DOHH2 (cell line): ENCODE results near the gene HJV.

Experiments
- H3F3A ChIP-seq: fragments of 200-600 bp; sonication (generic), shearing (Covaris generic); 2 replicates; pipeline ENCODE4 v1.6.0; 2016; ENCODE audit warnings: antibody characterized with exemption, mild to moderate bottlenecking; ENCODE audit not compliant: control insufficient read depth, insufficient read depth
- H3K27ac ChIP-seq: fragments of 200-600 bp; sonication (generic); 2 replicates; pipeline ENCODE4 v1.5.1; 2014; ENCODE audit warnings: low read depth, mild to moderate bottlenecking, low read length, moderate library complexity
- H3K27me3 ChIP-seq: fragments of 200-600 bp; sonication (generic); 2 replicates; pipeline ENCODE4 v1.6.1; 2014; ENCODE audit warnings: mild to moderate bottlenecking, low read length, mixed read lengths; ENCODE audit not compliant: control insufficient read depth
- H3K36me3 ChIP-seq: fragments of 200-600 bp; sonication (generic); 2 replicates; pipeline ENCODE4 v1.6.1; 2014; ENCODE audit warnings: mild to moderate bottlenecking, low read length, moderate library complexity, mixed read lengths; ENCODE audit not compliant: control insufficient read depth
- H3K4me1 ChIP-seq: fragments of 200-600 bp; sonication (generic); 2 replicates; pipeline ENCODE4 v1.6.1; 2014; ENCODE audit warnings: mild to moderate bottlenecking, low read length, mixed read lengths; ENCODE audit not compliant: control insufficient read depth
- H3K4me2 ChIP-seq: fragments of 200-600 bp; sonication (generic); 2 replicates; pipeline ENCODE4 v1.6.0; 2014; ENCODE audit warnings: mild to moderate bottlenecking, low read length, moderate library complexity
- H3K4me3 ChIP-seq: fragments of 200-600 bp; sonication (generic); 2 replicates; pipeline ENCODE4 v1.5.1; 2014; ENCODE audit warnings: mild to moderate bottlenecking, low read length, mixed read lengths
- H3K79me2 ChIP-seq: fragments of 200-600 bp; sonication (generic); 2 replicates; pipeline ENCODE4 v1.6.1; 2014; ENCODE audit warnings: mild to moderate bottlenecking, low read length, mixed read lengths; ENCODE audit not compliant: control insufficient read depth
- H3K9me2 ChIP-seq: fragments of 200-600 bp; sonication (generic); replicated peaks from 2 replicates; pipeline ENCODE4 v1.6.1; 2014; ENCODE audit warnings: mild to moderate bottlenecking, low read length, mixed read lengths; ENCODE audit not compliant: control insufficient read depth
- H3K9me3 ChIP-seq: fragments of 200-600 bp; sonication (generic); 2 replicates; pipeline ENCODE4 v1.6.1; 2014; ENCODE audit warnings: antibody characterized with exemption, low read length, mixed read lengths; ENCODE audit not compliant: control insufficient read depth, insufficient read depth
- H4K20me1 ChIP-seq: fragments of 200-600 bp; sonication (generic); 2 replicates; pipeline ENCODE4 v1.6.0; 2014; ENCODE audit warnings: low read depth, mild to moderate bottlenecking, antibody characterized with exemption, low read length, moderate library complexity; ENCODE audit not compliant: control insufficient read depth, insufficient read depth
- CTCF ChIP-seq: fragments of 200-600 bp; sonication (generic); IDR thresholded peaks from one replicate; pipeline ENCODE4 v1.5.1; 2014; ENCODE audit warnings: antibody characterized with exemption, mild to moderate bottlenecking, low read depth, low read length; ENCODE audit not compliant: poor library complexity, severe bottlenecking
- EZH2phosphoT487 ChIP-seq: fragments of 200-600 bp; sonication (generic); IDR thresholded peaks from 2 replicates; pipeline ENCODE4 v1.6.1; 2017; ENCODE audit warnings: borderline replicate concordance, mild to moderate bottlenecking, antibody characterized with exemption, low read length, moderate library complexity, mixed read lengths

HJV gene

GRCh38 chr1:145997016-145997717 is 24.4 kb downstream of the HJV start:
- Histone ChIP-seq H3K9me2 (no peaks in the 10 kb centered on the region), H3K79me2 (peaks cover 32% of the 10 kb centered on the region), H4K20me1 (peaks cover 22% of the 10 kb centered on the region), H3K4me1 (peaks cover 63% of the 10 kb centered on the region), H3K4me2 (peak overlapping the region; percentile 98), H3K4me3 (peak overlapping the region; percentile 91), H3K27me3 (no peaks in the 10 kb centered on the region), H3K9me3 (no peaks in the 10 kb centered on the region), H3K36me3 (peaks cover 41% of the 10 kb centered on the region), H3F3A (peaks cover 47% of the 10 kb centered on the region), H3K27ac (peak overlapping the region; percentile 95)
- no peak for TF ChIP-seq CTCF

DNA sequence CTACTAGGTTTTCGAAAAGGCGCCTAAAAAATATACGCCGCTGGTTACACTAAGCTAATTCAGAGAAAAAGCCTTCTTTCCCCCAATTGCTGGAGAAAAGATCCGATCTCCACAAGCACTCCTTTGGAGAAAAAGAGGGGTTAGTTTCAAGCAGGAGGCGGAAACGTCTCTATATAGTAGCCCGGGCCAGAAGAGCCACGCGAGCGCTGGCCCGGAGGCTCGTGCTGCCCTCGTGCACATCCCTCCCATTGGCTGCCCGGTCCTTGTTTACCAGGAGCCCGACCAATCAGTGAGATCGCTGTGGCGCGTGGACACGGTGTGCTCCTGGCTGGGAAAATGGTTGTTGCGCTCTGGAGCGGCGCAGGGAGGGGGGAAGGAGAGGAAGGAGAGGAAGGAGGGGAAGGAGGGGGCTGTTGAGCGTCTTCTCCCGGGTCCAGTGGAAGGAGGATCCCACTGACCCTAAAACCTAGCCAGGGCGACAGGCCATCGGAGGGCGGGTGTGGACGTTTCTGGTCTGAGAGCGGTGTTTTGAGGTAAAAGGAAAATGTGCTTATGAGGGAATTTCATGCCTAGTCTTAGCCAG is 25.0 kb downstream of the HJV start, which contains the start of gene TXNIP:
TSS of gene TXNIP (minus strand) at position 147 of the 583 bp plus-strand sequence. CDS start 313 bp downstream, outside the sequence.
- Histone ChIP-seq H3K27me3 (no peaks in the 10 kb centered on the region), H3F3A (peaks cover 54% of the 10 kb centered on the region)

GRCh38 chr1:145995964-145996432 is 25.5 kb downstream of the HJV start:
- Histone ChIP-seq H3K4me1 (peaks cover 63% of the 10 kb centered on the region), H3K27ac (peak overlapping the region; percentile 95)

More for the DNA sequence above, 25.0 kb downstream of the HJV start, which contains the start of gene TXNIP:
- Histone ChIP-seq H3K4me2 (peak within 1 kb of the TSS; percentile 98), H3K9me2 (no peaks in the 10 kb centered on the region), H4K20me1 (peaks cover 22% of the 10 kb centered on the region), H3K9me3 (no peaks in the 10 kb centered on the region), H3K79me2 (peaks cover 32% of the 10 kb centered on the region), H3K27ac (peak within 1 kb of the TSS; percentile 95), H3K4me1 (peaks cover 63% of the 10 kb centered on the region), H3K4me3 (peak within 1 kb of the TSS; percentile 91), H3K36me3 (peaks cover 43% of the 10 kb centered on the region)
- TF ChIP-seq CTCF: no peak
- TF ChIP-seq EZH2phosphoT487: no peak

More at GRCh38 chr1:145995964-145996432, 25.5 kb downstream of the HJV start:
- Histone ChIP-seq H3K9me2 (no peaks in the 10 kb centered on the region), H3K4me3 (peak overlapping the region; percentile 91), H3F3A (peaks cover 59% of the 10 kb centered on the region), H3K4me2 (peak overlapping the region; percentile 79), H3K27me3 (no peaks in the 10 kb centered on the region), H3K36me3 (peaks cover 43% of the 10 kb centered on the region), H4K20me1 (peaks cover 22% of the 10 kb centered on the region), H3K9me3 (no peaks in the 10 kb centered on the region), H3K79me2 (peaks cover 32% of the 10 kb centered on the region)
- TF ChIP-seq EZH2phosphoT487 (no peak), CTCF (no peak)
